ENCODE data around the gene MUCL3. TPM values are rescaled to one million over a fixed set of nuclear protein-coding genes. Genes with fewer than 3 reads are reported as not detected.

MUCL3 gene
- total and polyA plus RNA-seq, 2 donors (not counting 1 experiment from before 2014, with no cell fraction given): not detected

- H4K20me1 ChIP-seq (ENCODE audit: control insufficient read depth, insufficient read depth, low read length, poor library complexity, severe bottlenecking): no peaks in the 10 kb centered on the region
- no peak overlapping the region for H2AFZ ChIP-seq (ENCODE audit: insufficient read depth, low read depth, low read length, poor library complexity, severe bottlenecking)
- H3K4me3 ChIP-seq (ENCODE audit: control extremely low read depth in 1 of 5, extremely low read depth in 1 of 5, insufficient read depth in 1 of 5, low read depth in 2 of 5, low read length in 4 of 5): no peak overlapping the region
- no peak overlapping the region for H3K27ac ChIP-seq (ENCODE audit: low read length in 2 of 2)
- H3K4me2 ChIP-seq (replicated peaks; ENCODE audit: low read depth, low read length, poor library complexity, severe bottlenecking): peak overlapping the region; percentile 95
- peak; percentile 58 for DNase-seq
- Mint-ChIP-seq H3K27ac (peak overlapping the region; percentile 39), H3K27me3 (no peaks in the 10 kb centered on the region), H3K4me1 (peaks cover 24% of the 10 kb centered on the region), H3K4me3 (peak overlapping the region; percentile 90), H3K9me3 (ENCODE audit: insufficient read depth) (no peaks in the 10 kb centered on the region)
- H3K9me3 ChIP-seq (ENCODE audit: control extremely low read depth in 1 of 3, control insufficient read depth in 2 of 3, insufficient read depth in 1 of 3, low read length in 2 of 3): no peaks in the 10 kb centered on the region
- H3K27me3 ChIP-seq (replicated peaks in 1 of 4; ENCODE audit: control extremely low read depth in 1 of 4, control insufficient read depth in 3 of 4, insufficient read depth in 4 of 4, low read length in 3 of 4): no peaks in the 10 kb centered on the region
- WGBS (ENCODE audit: insufficient coverage): 23% methylated on average over 5 of the region's 5 CpGs
- POLR2A ChIA-PET: interaction anchor here (0.7 kb wide), 1 partner anchor 216 kb away, joined by 3 read pairs; no protein-coding TSS in a partner anchor
- no peaks in the 10 kb centered on the region for H3K79me2 ChIP-seq (ENCODE audit: control insufficient read depth, insufficient read depth, low read length)
- intact Hi-C loops (cut with micrococcal nuclease): loop anchor here (1.0 to 2.0 kb wide), 3 partner anchors 154 to 171 kb away; no protein-coding TSS in a partner anchor
- H3K4me1 ChIP-seq (ENCODE audit: control insufficient read depth in 2 of 2, insufficient read depth in 2 of 2, low read length in 2 of 2): peaks cover 11 to 20% of the 10 kb centered on the region in 2 donors
- H3K36me3 ChIP-seq (replicated peaks in 1 of 2; ENCODE audit: control extremely low read depth in 1 of 2, control insufficient read depth in 1 of 2, extremely low read depth in 1 of 2, insufficient read depth in 2 of 2, low read length in 1 of 2): peaks cover 0 to 56% of the 10 kb centered on the region in 2 experiments
- TF ChIP-seq, protein P1, sequence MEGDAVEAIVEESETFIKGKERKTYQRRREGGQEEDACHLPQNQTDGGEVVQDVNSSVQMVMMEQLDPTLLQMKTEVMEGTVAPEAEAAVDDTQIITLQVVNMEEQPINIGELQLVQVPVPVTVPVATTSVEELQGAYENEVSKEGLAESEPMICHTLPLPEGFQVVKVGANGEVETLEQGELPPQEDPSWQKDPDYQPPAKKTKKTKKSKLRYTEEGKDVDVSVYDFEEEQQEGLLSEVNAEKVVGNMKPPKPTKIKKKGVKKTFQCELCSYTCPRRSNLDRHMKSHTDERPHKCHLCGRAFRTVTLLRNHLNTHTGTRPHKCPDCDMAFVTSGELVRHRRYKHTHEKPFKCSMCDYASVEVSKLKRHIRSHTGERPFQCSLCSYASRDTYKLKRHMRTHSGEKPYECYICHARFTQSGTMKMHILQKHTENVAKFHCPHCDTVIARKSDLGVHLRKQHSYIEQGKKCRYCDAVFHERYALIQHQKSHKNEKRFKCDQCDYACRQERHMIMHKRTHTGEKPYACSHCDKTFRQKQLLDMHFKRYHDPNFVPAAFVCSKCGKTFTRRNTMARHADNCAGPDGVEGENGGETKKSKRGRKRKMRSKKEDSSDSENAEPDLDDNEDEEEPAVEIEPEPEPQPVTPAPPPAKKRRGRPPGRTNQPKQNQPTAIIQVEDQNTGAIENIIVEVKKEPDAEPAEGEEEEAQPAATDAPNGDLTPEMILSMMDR (IDR thresholded peaks at IDR 0.05): peak; percentile 59
- TF ChIP-seq EZH2 (IDR thresholded peaks at IDR 0.05; ENCODE audit: borderline replicate concordance, insufficient read depth, low read depth, low read length, poor library complexity, severe bottlenecking): no peak
- no peak for ATAC-seq (ENCODE audit: low read depth)
- CTCF ChIA-PET: interaction anchor here (0.6 to 6.3 kb wide), 21 partner anchors 10 to 560 kb away, joined by 3 to 87 read pairs (median 4); no protein-coding TSS in a partner anchor
- no peak overlapping the region for H3K9ac ChIP-seq (ENCODE audit: low read length)
These were observed 25.2 kb upstream of the MUCL3 start for GRCh38 chr6:30915591-30915946.

GRCh38 chr6:30917041-30917440 is 23.7 kb upstream of the MUCL3 start:
- H3K9me3 ChIP-seq (ENCODE audit: control extremely low read depth in 1 of 3, control insufficient read depth in 2 of 3, insufficient read depth in 1 of 3, low read length in 2 of 3): no peaks in the 10 kb centered on the region
- no peak for ATAC-seq (ENCODE audit: low read depth)

More at GRCh38 chr6:30917041-30917440, 23.7 kb upstream of the MUCL3 start:
- Histone ChIP-seq H3K9ac (ENCODE audit: low read length) (no peak overlapping the region), H3K79me2 (ENCODE audit: control insufficient read depth, insufficient read depth, low read length) (no peaks in the 10 kb centered on the region), H3K27ac (ENCODE audit: low read length in 2 of 2) (no peak overlapping the region), H2AFZ (ENCODE audit: insufficient read depth, low read depth, low read length, poor library complexity, severe bottlenecking) (no peak overlapping the region), H3K27me3 (replicated peaks in 1 of 4; ENCODE audit: control extremely low read depth in 1 of 4, control insufficient read depth in 3 of 4, insufficient read depth in 4 of 4, low read length in 3 of 4) (no peaks in the 10 kb centered on the region), H3K4me2 (replicated peaks; ENCODE audit: low read depth, low read length, poor library complexity, severe bottlenecking) (no peak overlapping the region), H4K20me1 (ENCODE audit: control insufficient read depth, insufficient read depth, low read length, poor library complexity, severe bottlenecking) (no peaks in the 10 kb centered on the region), H3K4me1 (ENCODE audit: control insufficient read depth in 2 of 2, insufficient read depth in 2 of 2, low read length in 2 of 2) (peaks cover 11 to 20% of the 10 kb centered on the region in 2 donors), H3K36me3 (replicated peaks in 1 of 2; ENCODE audit: control extremely low read depth in 1 of 2, control insufficient read depth in 1 of 2, extremely low read depth in 1 of 2, insufficient read depth in 2 of 2, low read length in 1 of 2) (peaks cover 2 to 59% of the 10 kb centered on the region in 2 experiments), H3K4me3 (ENCODE audit: control extremely low read depth in 1 of 5, extremely low read depth in 1 of 5, insufficient read depth in 1 of 5, low read depth in 2 of 5, low read length in 4 of 5) (no peak overlapping the region)
- Mint-ChIP-seq H3K9me3 (ENCODE audit: insufficient read depth) (no peaks in the 10 kb centered on the region), H3K27me3 (no peaks in the 10 kb centered on the region), H3K4me1 (peaks cover 24% of the 10 kb centered on the region), H3K4me3 (no peak overlapping the region), H3K27ac (no peak overlapping the region)
- intact Hi-C loops (cut with micrococcal nuclease): no loop called here
- 95% methylated on average over 7 of the region's 7 CpGs for WGBS (ENCODE audit: insufficient coverage)
- no peak for TF ChIP-seq EZH2 (IDR thresholded peaks at IDR 0.05; ENCODE audit: borderline replicate concordance, insufficient read depth, low read depth, low read length, poor library complexity, severe bottlenecking)
- TF ChIP-seq, protein P1 (IDR thresholded peaks at IDR 0.05): no peak
- no peak for DNase-seq
- CTCF ChIA-PET: interaction anchor here (1.0 to 6.1 kb wide), 6 partner anchors 88 to 170 kb away, joined by 3 to 68 read pairs (median 8); no protein-coding TSS in a partner anchor
- POLR2A ChIA-PET: no interaction called here
